ENCODE data around the gene MDH1B. TPM values are rescaled to one million over a fixed set of nuclear protein-coding genes. Genes with fewer than 3 reads are reported as not detected.

MDH1B gene
- total RNA-seq, 1 donor from 2014 or later: 0.49 TPM

- Histone ChIP-seq H3K36me3 (no peaks in the 10 kb centered on the region), H3K9me3 (no peaks in the 10 kb centered on the region), H3K4me1 (no peaks in the 10 kb centered on the region), H3K4me3 (no peak overlapping the region), H3K27me3 (no peaks in the 10 kb centered on the region), H3K27ac (no peak overlapping the region)
- TF ChIP-seq POLR2AphosphoS5 (IDR thresholded peaks at IDR 0.05; ENCODE audit: insufficient read depth in 1 of 2, low read depth in 1 of 2) (no peak), CTCF (IDR thresholded peaks at IDR 0.05) (no peak), POLR2A (IDR thresholded peaks at IDR 0.05) (no peak)
- intact Hi-C loops (cut with DNase I): no loop called here
- no peak for DNase-seq (ENCODE audit: extremely low spot score in 2 of 2)
Observed at GRCh38 chr2:206739271-206739670, 25.9 kb downstream of the MDH1B start.

DNA sequence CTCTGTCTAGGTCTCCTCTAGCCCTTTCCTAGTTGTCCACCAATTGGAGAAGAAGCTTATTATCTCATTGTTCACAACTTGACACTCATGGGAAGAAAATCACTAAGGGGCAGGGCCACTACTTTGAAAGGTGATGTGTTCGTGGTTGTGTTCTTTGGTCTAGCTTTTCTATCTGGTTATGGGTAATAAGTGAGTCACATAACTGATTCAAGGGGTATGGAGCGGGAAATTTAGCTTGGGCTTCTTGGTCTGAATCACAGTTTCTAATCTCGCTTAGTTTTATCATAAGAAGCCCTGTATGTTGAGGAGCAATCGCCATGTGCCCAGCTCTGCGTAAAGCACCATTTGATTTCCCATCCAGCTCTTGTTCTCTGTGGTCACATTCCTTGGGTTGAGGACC is 28.2 kb downstream of the MDH1B start:
- TF ChIP-seq POLR2AphosphoS5 (IDR thresholded peaks at IDR 0.05; ENCODE audit: insufficient read depth in 1 of 2, low read depth in 1 of 2): no peak
- TF ChIP-seq POLR2A (IDR thresholded peaks at IDR 0.05): no peak
- TF ChIP-seq CTCF (IDR thresholded peaks at IDR 0.05): no peak
- H3K27me3 ChIP-seq: no peaks in the 10 kb centered on the region
- H3K9me3 ChIP-seq: no peaks in the 10 kb centered on the region
- DNase-seq (ENCODE audit: extremely low spot score in 2 of 2): no peak
- no peak overlapping the region for H3K4me3 ChIP-seq
- no peak overlapping the region for H3K27ac ChIP-seq
- no peaks in the 10 kb centered on the region for H3K4me1 ChIP-seq
- H3K36me3 ChIP-seq: no peaks in the 10 kb centered on the region
- intact Hi-C loops (cut with DNase I): no loop called here

GRCh38 chr2:206733341-206733740 is 31.8 kb downstream of the MDH1B start:
- Histone ChIP-seq H3K4me3 (no peak overlapping the region), H3K27me3 (no peaks in the 10 kb centered on the region), H3K27ac (no peak overlapping the region), H3K9me3 (no peaks in the 10 kb centered on the region), H3K4me1 (no peaks in the 10 kb centered on the region), H3K36me3 (no peaks in the 10 kb centered on the region)
- TF ChIP-seq POLR2AphosphoS5 (IDR thresholded peaks at IDR 0.05; ENCODE audit: insufficient read depth in 1 of 2, low read depth in 1 of 2) (no peak), POLR2A (IDR thresholded peaks at IDR 0.05) (no peak), CTCF (IDR thresholded peaks at IDR 0.05) (no peak)
- DNase-seq (ENCODE audit: extremely low spot score in 2 of 2): no peak
- intact Hi-C loops (cut with DNase I): no loop called here

DNA sequence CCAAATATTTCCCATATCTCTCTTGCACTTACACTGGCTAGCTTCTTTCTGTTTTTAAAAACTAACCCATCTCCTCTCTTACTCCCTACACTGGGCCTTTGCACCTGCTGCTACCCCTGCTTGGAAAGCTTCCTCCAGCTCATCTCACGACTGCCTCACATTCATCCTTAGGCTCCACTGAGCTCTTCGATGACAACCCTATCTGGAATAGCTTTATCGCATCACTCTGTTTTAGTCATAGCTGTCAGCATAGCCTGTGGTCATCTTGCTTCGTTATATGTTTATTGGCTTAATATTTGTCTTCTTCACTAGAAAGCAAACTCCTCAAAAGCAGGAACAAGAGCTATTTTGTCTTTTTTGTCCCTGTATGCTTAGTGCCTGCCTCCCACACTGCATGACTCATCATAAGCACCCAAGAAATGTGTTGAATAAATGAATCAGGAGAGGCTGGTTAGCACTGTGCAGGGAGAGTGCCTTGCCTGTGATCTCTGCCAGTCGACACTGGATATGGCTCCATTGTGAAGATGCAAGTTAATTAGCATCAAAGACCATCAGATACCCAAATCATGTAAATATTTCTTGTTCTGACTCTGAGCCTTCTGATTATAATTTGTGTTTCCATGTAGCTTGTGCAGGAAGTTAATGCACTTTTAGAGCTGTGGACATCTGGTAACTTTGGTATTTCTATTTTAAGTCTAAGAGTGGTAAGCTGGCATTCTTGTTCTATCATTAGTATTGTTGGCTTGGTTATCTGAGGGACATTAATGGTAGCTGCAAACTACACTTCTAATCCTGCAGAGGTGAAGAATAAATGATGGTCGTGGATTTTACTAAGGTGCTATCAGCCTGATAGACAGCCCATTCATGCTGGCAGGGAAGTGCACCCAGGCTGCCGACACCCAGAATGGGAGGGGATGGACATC is 36.6 kb downstream of the MDH1B start:
- no peak for TF ChIP-seq POLR2AphosphoS5 (IDR thresholded peaks at IDR 0.05; ENCODE audit: insufficient read depth in 1 of 2, low read depth in 1 of 2)
- TF ChIP-seq POLR2A (IDR thresholded peaks at IDR 0.05): no peak
- TF ChIP-seq CTCF (IDR thresholded peaks at IDR 0.05): no peak
- no peaks in the 10 kb centered on the region for H3K4me1 ChIP-seq
- no peaks in the 10 kb centered on the region for H3K27me3 ChIP-seq
- no peak overlapping the region for H3K4me3 ChIP-seq
- H3K27ac ChIP-seq: no peak overlapping the region
- no peak for DNase-seq (ENCODE audit: extremely low spot score in 2 of 2)
- H3K36me3 ChIP-seq: no peaks in the 10 kb centered on the region
- no peaks in the 10 kb centered on the region for H3K9me3 ChIP-seq
- intact Hi-C loops (cut with DNase I): no loop called here

GRCh38 chr2:206727287-206727686 is 37.8 kb downstream of the MDH1B start:
- TF ChIP-seq POLR2AphosphoS5 (IDR thresholded peaks at IDR 0.05; ENCODE audit: insufficient read depth in 1 of 2, low read depth in 1 of 2): no peak
- no peak for TF ChIP-seq CTCF (IDR thresholded peaks at IDR 0.05)
- TF ChIP-seq POLR2A (IDR thresholded peaks at IDR 0.05): no peak
- Histone ChIP-seq H3K36me3 (no peaks in the 10 kb centered on the region), H3K9me3 (no peaks in the 10 kb centered on the region), H3K27me3 (no peaks in the 10 kb centered on the region), H3K4me3 (no peak overlapping the region), H3K4me1 (no peaks in the 10 kb centered on the region), H3K27ac (no peak overlapping the region)
- DNase-seq (ENCODE audit: extremely low spot score in 2 of 2): no peak
- intact Hi-C loops (cut with DNase I): no loop called here

Measured in vagina (tissue), 2 donors.